HUES48 (cell line): Measurements from ENCODE around the gene TMEM114.
"Not testable (repeated sequence)": the region's sequence is repeated elsewhere in the genome, so short reads cannot be mapped to it uniquely, and the experiment has no call there.

ENCODE experiments used
- H3K27ac ChIP-seq: one replicate; pipeline ENCODE4 v1.7.0; 2013; ENCODE audit warnings: low read depth, low read length, inconsistent platforms
- H3K27me3 ChIP-seq: 2 replicates; pipeline ENCODE4 v1.6.1; 2013; ENCODE audit warnings: mild to moderate bottlenecking, low read length; ENCODE audit not compliant: control insufficient read depth, insufficient read depth
- H3K36me3 ChIP-seq: 2 replicates; pipeline ENCODE4 v1.6.1; 2013; ENCODE audit warnings: low read length; ENCODE audit not compliant: control insufficient read depth, insufficient read depth
- H3K4me1 ChIP-seq: 2 replicates; pipeline ENCODE4 v1.6.1; 2013; ENCODE audit warnings: mild to moderate bottlenecking, low read length; ENCODE audit not compliant: control insufficient read depth, insufficient read depth
- H3K4me3 ChIP-seq: 2 replicates; pipeline ENCODE4 v1.5.1; 2013; ENCODE audit warnings: mild to moderate bottlenecking, low read depth, low read length
- H3K9ac ChIP-seq: 2 replicates; pipeline ENCODE4 v1.6.1; 2013; ENCODE audit warnings: mild to moderate bottlenecking, low read depth, low read length, moderate library complexity
- H3K9me3 ChIP-seq: 2 replicates; pipeline ENCODE4 v1.6.1; 2013; ENCODE audit warnings: low read length; ENCODE audit not compliant: control insufficient read depth, insufficient read depth

TMEM114 gene

GRCh38 chr16:8572063-8572918, 18.0 kb downstream of the TMEM114 start:
- Histone ChIP-seq H3K36me3 (no peaks in the 10 kb centered on the region), H3K9me3 (no peaks in the 10 kb centered on the region), H3K4me3 (no peak overlapping the region), H3K4me1 (peaks cover 33% of the 10 kb centered on the region), H3K27me3 (no peaks in the 10 kb centered on the region), H3K27ac (no peak overlapping the region), H3K9ac (no peak overlapping the region; the same call in 1 of the 2 replicates)

GRCh38 chr16:8571061-8571596, 19.2 kb downstream of the TMEM114 start:
- Histone ChIP-seq H3K27ac (peak overlapping the region; percentile 57), H3K4me3 (no peak overlapping the region), H3K9ac (no peak overlapping the region), H3K4me1 (peaks cover 34% of the 10 kb centered on the region), H3K27me3 (no peaks in the 10 kb centered on the region), H3K9me3 (no peaks in the 10 kb centered on the region), H3K36me3 (no peaks in the 10 kb centered on the region)

GRCh38 chr16:8570393-8570792, 19.9 kb downstream of the TMEM114 start:
- Histone ChIP-seq H3K4me1 (peaks cover 34% of the 10 kb centered on the region), H3K27ac (peak overlapping the region; percentile 57)
- H3K9ac ChIP-seq, H3K9me3 ChIP-seq, H3K4me3 ChIP-seq, H3K27me3 ChIP-seq, H3K36me3 ChIP-seq: not testable (repeated sequence)

GRCh38 chr16:8569650-8570346, 20.5 kb downstream of the TMEM114 start:
- Histone ChIP-seq H3K4me1 (peaks cover 40% of the 10 kb centered on the region), H3K36me3 (no peaks in the 10 kb centered on the region), H3K4me3 (no peak overlapping the region; the same call in 1 of the 2 replicates), H3K9me3 (no peaks in the 10 kb centered on the region), H3K9ac (no peak overlapping the region), H3K27ac (no peak overlapping the region), H3K27me3 (no peaks in the 10 kb centered on the region)

GRCh38 chr16:8568231-8568617, 22.1 kb downstream of the TMEM114 start:
- H3K27ac ChIP-seq, result no peak overlapping the region
- H3K36me3 ChIP-seq, result no peaks in the 10 kb centered on the region
- peaks cover 40% of the 10 kb centered on the region for H3K4me1 ChIP-seq
- no peak overlapping the region for H3K4me3 ChIP-seq
- no peaks in the 10 kb centered on the region for H3K9me3 ChIP-seq
- no peaks in the 10 kb centered on the region for H3K27me3 ChIP-seq
- no peak overlapping the region for H3K9ac ChIP-seq

GRCh38 chr16:8567355-8568230, 22.7 kb downstream of the TMEM114 start:
- H3K4me1 ChIP-seq, result peaks cover 34% of the 10 kb centered on the region
- H3K36me3 ChIP-seq, result no peaks in the 10 kb centered on the region
- no peaks in the 10 kb centered on the region for H3K27me3 ChIP-seq
- H3K9ac ChIP-seq, result no peak overlapping the region
- H3K27ac ChIP-seq, result no peak overlapping the region
- H3K9me3 ChIP-seq, result no peaks in the 10 kb centered on the region
- no peak overlapping the region for H3K4me3 ChIP-seq

- H3K9ac ChIP-seq, result no peak overlapping the region
- 0 out of 2 replicates have a peak, but pooled peaks cover 3% of the 10 kb centered on the region for H3K9me3 ChIP-seq
- peaks cover 15% of the 10 kb centered on the region; the same call in 1 of the 2 replicates for H3K4me1 ChIP-seq
- no peaks in the 10 kb centered on the region for H3K36me3 ChIP-seq
- 0 out of 2 replicates have a peak overlapping the region, but pooled peaks have one; percentile 9 for H3K4me3 ChIP-seq
- no peak overlapping the region for H3K27ac ChIP-seq
- H3K27me3 ChIP-seq, result no peaks in the 10 kb centered on the region
Measured at GRCh38 chr16:8565498-8565897, 24.8 kb downstream of the TMEM114 start.

GRCh38 chr16:8564934-8565345, 25.4 kb downstream of the TMEM114 start:
- Histone ChIP-seq H3K27ac (no peak overlapping the region), H3K36me3 (no peaks in the 10 kb centered on the region), H3K27me3 (no peaks in the 10 kb centered on the region), H3K9me3 (0 out of 2 replicates have a peak, but pooled peaks cover 3% of the 10 kb centered on the region), H3K4me1 (peaks cover 15% of the 10 kb centered on the region; the same call in 1 of the 2 replicates), H3K9ac (no peak overlapping the region), H3K4me3 (0 out of 2 replicates have a peak overlapping the region, but pooled peaks have one; percentile 9)

GRCh38 chr16:8563944-8564540, 26.3 kb downstream of the TMEM114 start:
- not testable (repeated sequence) for H3K9ac ChIP-seq, H3K27me3 ChIP-seq, H3K9me3 ChIP-seq, H3K27ac ChIP-seq, H3K4me3 ChIP-seq, H3K4me1 ChIP-seq, H3K36me3 ChIP-seq

- no peak overlapping the region for H3K27ac ChIP-seq
- no peak overlapping the region for H3K9ac ChIP-seq
- no peak overlapping the region for H3K4me3 ChIP-seq
- no peaks in the 10 kb centered on the region for H3K27me3 ChIP-seq
- H3K36me3 ChIP-seq, result no peaks in the 10 kb centered on the region
- H3K4me1 ChIP-seq, result peaks cover 5% of the 10 kb centered on the region; the same call in 1 of the 2 replicates
- 0 out of 2 replicates have a peak, but pooled peaks cover 3% of the 10 kb centered on the region for H3K9me3 ChIP-seq
Measured at GRCh38 chr16:8561496-8561895, 28.8 kb downstream of the TMEM114 start.
